Activated naive CD4-positive, alpha-beta T cell treated with anti-CD3 and anti-CD28 coated beads, Interleukin-2, amount 50 U/mL, for 24 hours (primary cell): Measurements from ENCODE around the gene NELFA.
A peak's percentile ranks its signal among the peaks of the same experiment; 100 is the strongest.
"Not testable (repeated sequence)": the region's sequence is repeated elsewhere in the genome, so short reads cannot be mapped to it uniquely, and the experiment has no call there.

Source experiments
- H3K27ac Mint-ChIP-seq: one replicate; pipeline ENCODE4 v1.8.0; 2021; ENCODE audit warnings: mild to moderate bottlenecking, mixed read lengths
- H3K27me3 Mint-ChIP-seq: one replicate; pipeline ENCODE4 v1.8.0; 2021; ENCODE audit warnings: mixed read lengths
- H3K36me3 Mint-ChIP-seq: one replicate; pipeline ENCODE4 v1.8.0; 2021; ENCODE audit warnings: mixed read lengths
- H3K4me1 Mint-ChIP-seq: one replicate; pipeline ENCODE4 v1.8.0; 2021; ENCODE audit warnings: mixed read lengths
- H3K4me3 Mint-ChIP-seq: one replicate; pipeline ENCODE4 v1.8.0; 2021; ENCODE audit warnings: mild to moderate bottlenecking, mixed read lengths
- H3K9me3 Mint-ChIP-seq: one replicate; pipeline ENCODE4 v1.8.0; 2021; ENCODE audit warnings: mixed read lengths

Gene NELFA

DNA sequence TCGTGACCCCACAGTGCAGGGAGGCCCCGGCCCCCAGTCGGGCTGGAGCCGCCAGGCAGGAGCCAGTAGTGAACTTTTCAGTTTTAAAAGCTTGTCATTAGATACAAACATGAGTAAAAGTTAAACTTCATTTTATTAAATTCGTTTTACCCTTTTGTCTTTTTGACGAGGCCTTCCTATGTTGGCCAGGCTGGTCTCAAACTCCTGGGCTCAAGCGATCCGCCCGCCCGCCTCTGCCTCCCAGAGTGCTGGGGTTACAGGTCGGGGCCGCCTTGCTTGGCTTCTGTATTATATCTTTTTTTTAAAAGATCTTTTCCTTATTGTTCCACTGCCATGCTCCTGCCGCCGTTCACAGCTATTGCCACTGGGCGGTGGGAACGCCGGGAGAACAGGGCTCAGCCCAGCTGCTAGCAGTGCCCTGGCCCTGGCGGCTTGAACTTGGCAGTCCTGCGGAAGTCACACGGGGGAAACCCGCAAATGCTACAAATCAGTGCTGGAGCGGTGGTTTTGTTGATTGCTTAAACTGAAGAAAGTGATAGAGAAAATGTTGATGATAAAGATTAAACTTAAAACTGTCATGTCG, 968 bp upstream of the NELFA start:
- Mint-ChIP-seq H3K9me3 (no peaks in the 10 kb centered on the region), H3K4me3 (peak overlapping the region; percentile 91), H3K27me3 (no peaks in the 10 kb centered on the region), H3K27ac (peak overlapping the region; percentile 97), H3K36me3 (peaks cover 2% of the 10 kb centered on the region), H3K4me1 (peaks cover 33% of the 10 kb centered on the region)

DNA sequence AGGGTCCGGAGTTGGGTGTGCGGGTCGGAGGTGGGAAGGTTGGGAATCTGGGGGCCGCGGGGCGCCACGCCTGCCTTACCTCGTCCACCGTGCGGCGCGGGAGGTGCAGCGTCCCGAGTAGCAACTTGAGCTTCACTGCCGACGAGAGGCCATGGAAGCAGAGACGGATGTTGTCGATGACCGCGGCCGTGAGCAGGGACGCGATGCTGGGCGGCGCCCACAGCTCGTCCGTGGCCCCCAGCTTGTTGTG, 178 bp downstream of the NELFA start:
- Mint-ChIP-seq H3K36me3 (peaks cover 2% of the 10 kb centered on the region), H3K4me1 (peaks cover 33% of the 10 kb centered on the region), H3K27me3 (no peaks in the 10 kb centered on the region), H3K27ac (peak overlapping the region; percentile 91), H3K4me3 (peak overlapping the region; percentile 91), H3K9me3 (no peaks in the 10 kb centered on the region)

DNA sequence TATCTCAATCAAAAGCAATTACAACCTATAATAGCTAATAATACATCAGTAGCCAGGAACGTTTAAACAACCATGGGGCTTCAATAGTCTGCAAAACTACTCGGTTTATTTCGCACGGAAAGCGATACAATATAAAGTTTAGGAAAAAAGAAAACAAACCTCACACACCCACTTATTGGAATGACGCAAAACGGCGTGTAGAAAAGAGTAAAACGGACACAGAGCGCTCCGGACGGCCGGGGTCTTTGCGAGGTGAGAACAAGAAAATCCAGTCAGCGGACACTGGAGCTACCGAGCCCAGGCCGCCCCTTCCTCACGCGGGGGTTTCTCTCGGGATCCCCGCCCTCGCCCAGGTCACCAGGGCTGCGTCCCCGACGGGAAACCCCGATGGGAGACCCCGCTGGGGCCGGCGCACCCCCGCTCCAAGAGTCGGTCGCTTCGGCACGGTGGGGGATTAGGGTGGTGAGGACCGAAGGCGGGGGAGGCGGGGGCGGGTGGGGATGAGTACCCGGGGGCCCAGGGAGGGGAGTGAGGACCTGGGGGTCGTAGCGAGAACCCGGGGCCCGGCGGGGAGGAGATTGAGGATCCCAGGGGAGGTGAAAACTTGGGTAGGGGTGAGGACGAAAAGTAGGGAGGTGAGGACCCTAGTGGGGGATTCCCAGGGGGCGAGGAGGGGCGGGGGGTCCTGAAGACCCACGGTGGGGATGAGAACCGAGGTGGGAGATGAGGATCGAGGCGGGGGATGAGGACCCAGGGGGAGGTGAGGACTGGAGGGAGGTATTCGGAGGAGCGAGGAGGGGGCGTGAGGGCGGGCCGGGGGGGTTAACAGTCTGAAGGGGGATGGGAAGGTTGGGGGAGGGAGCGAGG, 737 bp downstream of the NELFA start:
- Mint-ChIP-seq H3K9me3 (no peaks in the 10 kb centered on the region), H3K4me1 (peaks cover 38% of the 10 kb centered on the region), H3K36me3 (peaks cover 5% of the 10 kb centered on the region), H3K27ac (peak overlapping the region; percentile 95), H3K4me3 (peak overlapping the region; percentile 91), H3K27me3 (no peaks in the 10 kb centered on the region)

DNA sequence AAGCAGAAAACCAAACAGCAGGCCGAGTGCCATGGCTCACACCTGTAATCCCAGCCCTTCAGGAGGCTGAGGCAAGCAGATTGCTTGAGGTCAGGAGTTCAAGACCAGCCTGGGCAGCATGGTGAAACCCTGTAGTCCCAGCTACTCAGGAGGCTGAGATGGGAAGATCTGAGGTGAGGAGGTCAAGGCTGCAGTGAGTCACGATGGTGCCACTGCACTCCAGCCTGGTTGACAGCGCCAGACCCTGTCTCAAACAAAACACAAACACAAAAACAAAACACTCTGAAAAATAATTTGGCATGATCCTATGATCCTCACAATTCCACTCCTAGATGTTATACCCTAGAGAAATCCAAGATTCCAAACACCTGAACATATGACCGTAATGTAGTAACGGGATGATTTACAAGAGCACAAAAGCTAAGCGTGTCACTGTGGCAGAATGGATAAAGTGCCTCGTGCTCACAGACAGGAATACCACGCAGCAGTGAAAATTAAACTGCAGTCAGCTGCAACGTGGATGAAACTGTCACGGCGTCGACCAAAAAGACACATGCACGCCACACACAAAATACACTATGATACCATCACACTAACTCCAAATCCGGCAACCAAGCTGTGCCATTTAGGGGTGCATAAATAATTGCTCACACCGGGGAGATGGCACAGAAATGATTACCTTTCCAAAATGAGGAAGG, 1.7 kb downstream of the NELFA start:
- H3K9me3 Mint-ChIP-seq: no peaks in the 10 kb centered on the region
- H3K36me3 Mint-ChIP-seq: peaks cover 12% of the 10 kb centered on the region
- no peaks in the 10 kb centered on the region for H3K27me3 Mint-ChIP-seq
- H3K4me1 Mint-ChIP-seq: peaks cover 47% of the 10 kb centered on the region
- H3K27ac Mint-ChIP-seq: peak overlapping the region; percentile 95
- H3K4me3 Mint-ChIP-seq: peak overlapping the region; percentile 91

DNA sequence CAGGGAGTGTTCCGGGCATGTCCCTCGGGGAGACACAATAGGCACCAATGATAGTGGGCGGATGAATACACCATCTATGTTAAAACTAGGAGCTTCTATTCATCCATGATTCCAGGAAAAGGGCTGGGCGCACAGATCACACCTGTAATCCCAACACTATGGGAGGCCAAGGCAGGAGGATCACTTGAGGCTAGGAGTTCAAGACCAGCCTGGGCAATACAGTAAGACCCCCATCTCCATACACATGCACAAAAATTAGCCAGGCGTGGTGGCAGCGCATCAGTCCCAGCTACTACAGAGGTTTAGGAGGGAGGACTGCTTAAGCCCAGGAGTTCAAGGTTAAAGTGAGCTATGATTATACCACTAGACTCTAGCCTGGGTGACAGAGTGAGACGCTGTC, 2.4 kb downstream of the NELFA start:
- Mint-ChIP-seq H3K4me1 (peaks cover 50% of the 10 kb centered on the region), H3K9me3 (no peaks in the 10 kb centered on the region), H3K27me3 (no peaks in the 10 kb centered on the region), H3K4me3 (peak overlapping the region; percentile 91), H3K27ac (no peak overlapping the region), H3K36me3 (peaks cover 12% of the 10 kb centered on the region)

DNA sequence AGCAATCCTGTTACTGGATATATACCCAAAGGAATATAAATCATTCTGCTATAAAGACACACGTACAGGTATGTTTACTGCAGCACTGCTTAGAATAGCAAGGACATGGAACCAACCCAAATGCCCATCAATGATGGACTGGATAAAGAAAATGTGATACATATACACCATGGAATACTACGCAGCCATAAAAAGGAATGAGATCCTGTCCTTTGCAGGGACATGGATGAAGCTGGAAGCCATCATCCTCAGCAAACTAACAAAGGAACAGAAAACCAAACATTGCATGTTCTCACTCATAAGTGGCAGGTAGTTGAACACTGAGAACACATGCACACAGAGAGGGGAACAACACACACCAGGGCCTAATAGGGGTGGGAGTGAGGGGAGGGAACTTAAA, 5.4 kb downstream of the NELFA start:
- H3K27me3 Mint-ChIP-seq, H3K27ac Mint-ChIP-seq, H3K4me3 Mint-ChIP-seq: not testable (repeated sequence)
- Mint-ChIP-seq H3K4me1 (peaks cover 73% of the 10 kb centered on the region), H3K9me3 (peaks cover 19% of the 10 kb centered on the region), H3K36me3 (peaks cover 34% of the 10 kb centered on the region)

DNA sequence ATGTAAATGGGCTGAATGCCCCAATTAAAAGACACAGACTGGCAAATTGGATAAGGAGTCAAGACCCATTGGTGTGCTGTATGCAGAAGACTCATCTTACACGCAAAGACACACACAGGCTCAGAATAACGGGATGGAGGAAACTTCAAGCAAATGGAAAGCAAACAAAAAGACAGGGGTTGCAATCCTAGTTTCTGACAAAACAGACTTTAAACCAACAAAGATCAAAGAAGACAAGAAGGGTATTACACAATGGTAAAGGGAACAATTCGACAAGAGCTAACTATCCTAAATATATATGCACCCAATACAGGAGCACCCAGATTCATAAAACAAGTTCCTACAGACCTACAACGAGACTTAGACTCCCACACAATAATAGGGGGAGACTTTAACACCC, 9.5 kb downstream of the NELFA start:
- H3K9me3 Mint-ChIP-seq: peaks cover 22% of the 10 kb centered on the region
- peak overlapping the region; percentile 57 for H3K27ac Mint-ChIP-seq
- peaks cover 55% of the 10 kb centered on the region for H3K36me3 Mint-ChIP-seq
- not testable (repeated sequence) for H3K27me3 Mint-ChIP-seq, H3K4me3 Mint-ChIP-seq
- peaks cover 76% of the 10 kb centered on the region for H3K4me1 Mint-ChIP-seq

DNA sequence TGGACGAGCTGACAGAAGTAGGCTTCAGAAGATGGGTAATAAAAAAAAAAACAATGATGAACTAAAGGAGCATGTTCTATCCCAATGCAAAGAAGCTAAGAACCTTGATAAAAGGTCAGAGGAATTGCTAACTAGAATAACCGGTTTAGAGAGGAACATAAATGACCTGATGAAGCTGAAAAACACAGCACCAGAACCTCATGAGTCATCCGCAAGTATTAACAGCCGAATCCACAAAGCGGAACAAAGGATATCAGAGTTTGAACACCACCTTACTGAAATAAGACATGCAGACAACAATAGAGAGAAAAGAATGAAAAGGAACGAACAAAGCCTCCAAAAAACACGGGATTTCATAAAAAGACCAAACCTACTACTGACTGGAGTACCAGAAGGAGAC, 10.5 kb downstream of the NELFA start:
- Mint-ChIP-seq H3K27me3 (no peaks in the 10 kb centered on the region), H3K4me3 (no peak overlapping the region), H3K4me1 (peaks cover 74% of the 10 kb centered on the region), H3K9me3 (peaks cover 22% of the 10 kb centered on the region), H3K27ac (no peak overlapping the region), H3K36me3 (peaks cover 53% of the 10 kb centered on the region)

DNA sequence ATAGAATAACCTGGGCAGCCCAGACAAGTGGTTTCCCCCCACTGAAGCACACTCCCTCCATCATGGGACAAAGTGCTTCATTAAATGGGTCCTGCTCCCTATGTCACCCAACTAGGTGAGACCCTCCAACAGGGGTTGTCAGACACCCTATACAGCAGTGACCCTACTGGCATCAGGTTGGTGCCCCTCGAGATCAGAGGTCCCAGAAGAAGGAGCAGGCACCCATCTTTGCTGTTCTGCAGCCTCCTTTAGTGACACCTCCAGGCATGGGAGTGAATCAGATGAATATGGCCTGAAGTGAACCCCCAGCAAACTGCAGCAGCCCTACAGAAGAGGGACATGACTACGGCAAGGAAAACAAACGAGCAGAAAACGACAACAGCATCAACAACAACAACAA, 11.1 kb downstream of the NELFA start:
- peaks cover 68% of the 10 kb centered on the region for H3K4me1 Mint-ChIP-seq
- no peaks in the 10 kb centered on the region for H3K27me3 Mint-ChIP-seq
- H3K27ac Mint-ChIP-seq: no peak overlapping the region
- H3K4me3 Mint-ChIP-seq: no peak overlapping the region
- H3K9me3 Mint-ChIP-seq: peaks cover 22% of the 10 kb centered on the region
- peaks cover 49% of the 10 kb centered on the region for H3K36me3 Mint-ChIP-seq

DNA sequence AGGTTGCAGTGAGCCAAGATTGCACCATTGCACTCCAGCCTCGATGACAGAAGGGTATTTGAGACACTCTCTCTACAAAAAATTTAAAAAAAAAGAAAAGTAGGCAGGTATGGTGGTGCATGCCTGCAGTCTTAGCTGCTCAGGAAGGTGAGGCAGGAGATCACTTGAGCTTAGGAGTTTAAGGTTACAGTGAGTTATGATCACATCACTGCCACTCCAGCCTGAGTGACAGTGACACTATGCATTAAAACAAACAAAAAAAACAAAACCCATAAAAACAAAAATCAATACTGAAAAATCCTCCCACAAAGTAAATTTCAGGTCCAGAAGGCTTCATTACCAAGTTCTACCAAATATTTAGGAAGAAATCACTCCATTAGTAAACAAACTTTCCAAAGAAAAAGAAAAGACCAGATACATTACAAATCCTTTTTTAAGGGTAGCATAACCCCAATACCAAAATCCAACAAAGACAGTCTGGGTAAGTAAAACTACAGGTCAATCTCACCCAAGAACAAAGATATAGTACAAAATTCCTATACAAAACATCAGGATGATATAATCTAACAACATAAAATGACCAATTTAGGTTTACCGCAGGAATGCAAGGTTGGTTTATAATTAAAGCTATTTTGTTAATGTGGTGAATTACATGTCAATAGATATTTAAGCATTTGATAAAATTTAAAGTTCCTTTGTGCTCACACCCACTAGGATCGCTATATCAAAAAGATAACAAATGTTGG, 11.7 kb downstream of the NELFA start:
- peaks cover 45% of the 10 kb centered on the region for H3K36me3 Mint-ChIP-seq
- H3K4me1 Mint-ChIP-seq: peaks cover 61% of the 10 kb centered on the region
- H3K9me3 Mint-ChIP-seq: peaks cover 22% of the 10 kb centered on the region
- no peak overlapping the region for H3K27ac Mint-ChIP-seq
- no peak overlapping the region for H3K4me3 Mint-ChIP-seq
- H3K27me3 Mint-ChIP-seq: no peaks in the 10 kb centered on the region

DNA sequence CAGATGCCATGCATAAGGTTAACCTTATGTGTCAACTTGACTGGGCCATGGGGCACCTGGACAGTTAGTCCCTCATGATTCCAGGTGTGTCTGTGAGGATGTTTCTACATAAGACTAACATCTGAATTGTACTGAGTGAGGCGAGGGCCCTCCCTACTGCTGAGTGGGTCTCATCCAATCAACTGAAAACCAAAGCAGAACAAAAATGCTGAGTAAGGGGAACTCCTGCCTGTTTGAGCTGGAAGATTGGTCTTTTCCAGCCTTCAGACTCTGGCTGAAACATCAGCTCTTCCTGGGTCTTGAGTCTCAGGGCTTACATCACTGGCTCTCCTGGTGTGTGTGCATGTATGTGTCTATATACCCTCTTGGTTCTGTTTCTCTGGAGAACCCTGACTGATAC, 13.8 kb downstream of the NELFA start:
- H3K27ac Mint-ChIP-seq: peak overlapping the region; percentile 55
- no peak overlapping the region for H3K4me3 Mint-ChIP-seq
- H3K4me1 Mint-ChIP-seq: peaks cover 48% of the 10 kb centered on the region
- peaks cover 15% of the 10 kb centered on the region for H3K9me3 Mint-ChIP-seq
- no peaks in the 10 kb centered on the region for H3K27me3 Mint-ChIP-seq
- H3K36me3 Mint-ChIP-seq: peaks cover 36% of the 10 kb centered on the region

DNA sequence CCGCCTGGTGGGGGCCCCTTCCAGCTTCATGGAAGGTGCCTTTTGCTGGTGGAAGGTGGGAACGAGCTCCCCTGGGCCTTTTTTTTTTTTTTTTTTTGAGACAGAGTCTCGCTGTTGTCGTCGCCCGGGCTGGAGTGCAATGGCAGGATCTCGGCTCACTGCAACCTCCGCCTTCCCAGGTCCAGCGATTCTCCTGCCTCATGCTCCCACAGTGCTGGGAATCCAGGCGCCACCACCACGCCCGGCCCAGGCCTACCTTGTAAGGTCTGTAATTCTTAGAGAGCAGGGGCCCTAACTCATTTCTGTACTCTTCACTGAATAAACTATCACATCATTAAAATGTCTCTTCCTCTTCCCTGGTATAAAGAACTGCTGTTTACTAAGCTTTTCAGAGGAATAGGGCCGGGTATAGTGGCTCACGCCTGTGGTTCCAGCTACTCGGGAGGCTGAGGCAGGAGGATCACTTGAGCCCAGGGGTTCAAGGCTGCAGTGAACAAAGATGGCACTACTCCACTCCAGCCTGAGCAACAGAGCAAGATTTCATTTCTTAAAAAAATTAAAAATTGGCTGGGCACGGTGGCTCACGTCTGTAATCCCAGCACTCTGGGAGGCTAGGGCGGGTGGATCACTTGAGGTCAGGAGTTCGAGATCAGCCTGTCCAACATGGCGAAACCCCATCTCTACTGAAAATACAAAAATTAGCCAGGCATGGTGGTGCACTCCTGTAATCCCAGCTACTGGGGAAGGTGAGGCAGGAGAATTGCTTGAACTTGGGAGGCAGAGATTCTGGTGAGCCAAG, 14.9 kb downstream of the NELFA start:
- H3K27ac Mint-ChIP-seq: not testable (repeated sequence)
- peaks cover 38% of the 10 kb centered on the region for H3K4me1 Mint-ChIP-seq

DNA sequence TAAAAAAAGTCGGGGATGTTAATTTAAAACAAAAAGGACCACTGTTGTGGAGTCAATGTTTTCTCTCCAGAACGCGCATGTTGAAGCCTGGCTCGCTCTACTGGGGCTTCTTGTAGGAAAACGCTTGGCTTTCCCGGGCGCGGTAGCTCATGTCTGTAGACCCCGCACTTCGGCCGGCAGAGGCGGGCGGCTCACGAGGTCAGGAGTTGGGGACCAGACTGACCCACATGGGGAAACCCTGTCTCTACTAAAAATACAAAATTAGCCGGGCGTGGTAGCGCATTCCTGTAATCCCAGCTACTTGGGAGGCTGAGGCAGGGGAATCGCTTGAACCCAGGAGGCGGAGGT, 15.6 kb downstream of the NELFA start:
- Mint-ChIP-seq H3K36me3 (peaks cover 21% of the 10 kb centered on the region), H3K9me3 (peaks cover under 1% of the 10 kb centered on the region), H3K27me3 (no peaks in the 10 kb centered on the region), H3K4me1 (peaks cover 30% of the 10 kb centered on the region), H3K4me3 (no peak overlapping the region), H3K27ac (no peak overlapping the region)

More for the DNA sequence above, 14.9 kb downstream of the NELFA start:
- not testable (repeated sequence) for H3K27me3 Mint-ChIP-seq, H3K9me3 Mint-ChIP-seq, H3K4me3 Mint-ChIP-seq
- H3K36me3 Mint-ChIP-seq: peaks cover 28% of the 10 kb centered on the region

DNA sequence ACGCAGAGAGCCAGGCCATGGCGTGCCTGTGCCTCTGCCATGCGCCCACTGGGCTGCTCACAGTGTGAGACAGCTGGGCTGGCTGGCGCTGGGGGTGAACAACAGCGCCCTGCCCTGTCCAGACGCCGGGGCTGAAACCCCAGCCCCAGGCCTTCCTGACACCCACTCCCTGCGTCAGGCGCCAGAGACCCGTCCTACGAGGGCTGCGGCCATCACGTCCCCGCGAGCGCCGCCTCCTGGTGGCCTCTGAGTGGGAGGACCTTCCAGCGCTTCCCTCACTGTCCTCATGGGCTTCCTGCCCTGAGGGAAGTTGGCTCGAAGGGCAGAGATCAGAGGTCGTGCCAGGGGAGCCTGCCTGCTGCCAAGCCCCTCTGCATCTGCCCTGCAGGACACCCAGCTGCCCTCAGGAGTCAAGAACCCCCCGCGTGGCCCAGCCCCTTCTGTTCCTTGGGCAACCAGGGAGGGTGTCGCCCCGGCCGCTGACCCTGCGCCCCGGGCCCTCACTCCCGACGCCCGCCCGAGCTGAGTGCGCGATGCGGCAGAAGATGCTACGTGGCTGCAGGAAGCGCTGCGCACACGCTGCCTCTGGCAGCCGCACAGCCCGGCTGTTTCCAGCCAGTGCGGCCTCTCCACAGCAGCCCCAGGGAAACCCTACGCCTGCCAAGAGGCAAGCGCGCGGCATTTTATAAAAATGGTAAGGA, 16.2 kb downstream of the NELFA start:
- Mint-ChIP-seq H3K36me3 (peaks cover 18% of the 10 kb centered on the region), H3K9me3 (no peaks in the 10 kb centered on the region), H3K27me3 (no peaks in the 10 kb centered on the region), H3K4me3 (no peak overlapping the region), H3K4me1 (peaks cover 25% of the 10 kb centered on the region), H3K27ac (no peak overlapping the region)
